OCI-LY7 (cell line): ENCODE data around the gene TPSB2. TPM values are rescaled to one million over a fixed set of nuclear protein-coding genes. Genes with fewer than 3 reads are reported as not detected.

Source experiments
- BruUV-seq: library from RNA; stranded (reverse); fragments of 400-500 nt; replicated peaks from 2 replicates; lab custom pipeline; 2021; lab: Mats Ljungman, UMichigan
- CTCF ChIA-PET: fragments of 300-600 bp; sonication (Branson Sonifier 250); formaldehyde crosslinking; loops from one replicate; lab custom pipeline; 2022; ENCODE audit warnings: antibody characterized with exemption; ENCODE audit not compliant: unreplicated experiment; lab: Charles Lee
- POLR2A ChIA-PET: fragments of 300-600 bp; sonication (Branson Sonifier 250); formaldehyde crosslinking; loops from one replicate; lab custom pipeline; 2022; ENCODE audit warnings: antibody characterized with exemption; lab: Charles Lee
- DNase-seq: peaks from one replicate; pipeline ENCODE4 v3.0.0-alpha.2; 2015; ENCODE audit warnings: low spot score
- H2AFZ ChIP-seq: fragments of 200-600 bp; sonication (generic), shearing (Covaris generic); 2 replicates; pipeline ENCODE4 v1.6.1; 2014; ENCODE audit warnings: mild to moderate bottlenecking, antibody characterized with exemption, low read length, moderate library complexity
- H3K27ac ChIP-seq: fragments of 200-600 bp; sonication (generic); 2 replicates; pipeline ENCODE4 v1.5.1; 2014; ENCODE audit warnings: mixed run types, low read depth, mild to moderate bottlenecking, moderate library complexity, low read length, inconsistent platforms; ENCODE audit not compliant: poor library complexity, severe bottlenecking
- H3K36me3 ChIP-seq: fragments of 200-600 bp; sonication (generic); 2 replicates; pipeline ENCODE4 v1.6.1; 2014; ENCODE audit warnings: mild to moderate bottlenecking, antibody characterized with exemption, low read length, moderate library complexity, mixed read lengths; ENCODE audit not compliant: insufficient read depth
- H3K4me1 ChIP-seq: fragments of 200-600 bp; sonication (generic); 2 replicates; pipeline ENCODE4 v1.5.1; 2014; ENCODE audit warnings: mild to moderate bottlenecking, low read length; ENCODE audit not compliant: insufficient read depth, poor library complexity, severe bottlenecking
- H3K4me2 ChIP-seq: fragments of 200-600 bp; sonication (generic); 2 replicates; pipeline ENCODE4 v1.6.1; 2014; ENCODE audit warnings: mild to moderate bottlenecking, low read length
- H3K4me3 ChIP-seq: fragments of 200-600 bp; sonication (generic); 2 replicates; pipeline ENCODE4 v1.5.1; 2014; ENCODE audit warnings: mild to moderate bottlenecking, low read depth, low read length; ENCODE audit not compliant: poor library complexity, severe bottlenecking
- H3K79me2 ChIP-seq: fragments of 200-600 bp; sonication (generic); 2 replicates; pipeline ENCODE4 v1.6.1; 2016; ENCODE audit warnings: low read depth, mild to moderate bottlenecking, low read length, moderate library complexity, mixed read lengths; ENCODE audit not compliant: insufficient read depth
- H3K9me2 ChIP-seq: fragments of 200-600 bp; sonication (generic); 2 replicates; pipeline ENCODE4 v1.6.1; 2016; ENCODE audit warnings: mild to moderate bottlenecking, low read length, mixed read lengths; ENCODE audit not compliant: insufficient read depth
- H3K9me3 ChIP-seq: fragments of 200-600 bp; sonication (generic); 2 replicates; pipeline ENCODE4 v1.6.1; 2014; ENCODE audit warnings: mild to moderate bottlenecking, mixed run types, low read length, mixed read lengths
- H4K20me1 ChIP-seq: fragments of 200-600 bp; sonication (generic); 2 replicates; pipeline ENCODE4 v1.6.1; 2014; ENCODE audit warnings: mild to moderate bottlenecking, antibody characterized with exemption, low read length, moderate library complexity, mixed read lengths; ENCODE audit not compliant: insufficient read depth
- EZH2phosphoT487 ChIP-seq: fragments of 200-600 bp; sonication (generic); IDR thresholded peaks from 2 replicates; pipeline ENCODE4 v1.6.1; 2018; ENCODE audit warnings: low read depth, borderline replicate concordance, mild to moderate bottlenecking, mixed run types, antibody characterized with exemption, low read length, moderate library complexity, mixed read lengths
- intact Hi-C: fragments of 100-400 bp; cut with micrococcal nuclease; formaldehyde crosslinking; loops from one replicate; pipeline ENCODE4 v1.10.0; 2022; ENCODE audit not compliant: unreplicated experiment
- total RNA-seq, 2 experiments: library from RNA; depleted of rRNA in 1 of 2; stranded (reverse); fragments of >200 nt in 1 of 2; shearing (Covaris generic) in 1 of 2; gene quantifications; 2 replicates each; pipeline ENCODE4 v1.2.3, GENCODE V29; 2014 to 2022
- TF ChIP-seq, protein P1 (sequence below): fragments of 200-600 bp; sonication (generic); conservative IDR thresholded peaks from 2 replicates; pipeline ENCODE4 v1.5.1; 2014; ENCODE audit warnings: mild to moderate bottlenecking, antibody characterized with exemption, low read length, moderate library complexity, mixed read lengths

Gene TPSB2
- total RNA-seq, 2 experiments from 2014 or later: not detected

GRCh38 chr16:1265090-1265630, 35.2 kb upstream of the TPSB2 start:
- CTCF ChIA-PET: no interaction called here
- Histone ChIP-seq H3K4me1 (no peaks in the 10 kb centered on the region), H2AFZ (no peak overlapping the region), H3K9me3 (no peaks in the 10 kb centered on the region), H3K79me2 (no peaks in the 10 kb centered on the region), H3K36me3 (no peaks in the 10 kb centered on the region), H4K20me1 (no peaks in the 10 kb centered on the region), H3K9me2 (no peaks in the 10 kb centered on the region), H3K4me3 (no peak overlapping the region), H3K27ac (no peak overlapping the region), H3K4me2 (no peak overlapping the region)
- BruUV-seq: no TSS peak
- POLR2A ChIA-PET: no interaction called here
- TF ChIP-seq, protein P1, sequence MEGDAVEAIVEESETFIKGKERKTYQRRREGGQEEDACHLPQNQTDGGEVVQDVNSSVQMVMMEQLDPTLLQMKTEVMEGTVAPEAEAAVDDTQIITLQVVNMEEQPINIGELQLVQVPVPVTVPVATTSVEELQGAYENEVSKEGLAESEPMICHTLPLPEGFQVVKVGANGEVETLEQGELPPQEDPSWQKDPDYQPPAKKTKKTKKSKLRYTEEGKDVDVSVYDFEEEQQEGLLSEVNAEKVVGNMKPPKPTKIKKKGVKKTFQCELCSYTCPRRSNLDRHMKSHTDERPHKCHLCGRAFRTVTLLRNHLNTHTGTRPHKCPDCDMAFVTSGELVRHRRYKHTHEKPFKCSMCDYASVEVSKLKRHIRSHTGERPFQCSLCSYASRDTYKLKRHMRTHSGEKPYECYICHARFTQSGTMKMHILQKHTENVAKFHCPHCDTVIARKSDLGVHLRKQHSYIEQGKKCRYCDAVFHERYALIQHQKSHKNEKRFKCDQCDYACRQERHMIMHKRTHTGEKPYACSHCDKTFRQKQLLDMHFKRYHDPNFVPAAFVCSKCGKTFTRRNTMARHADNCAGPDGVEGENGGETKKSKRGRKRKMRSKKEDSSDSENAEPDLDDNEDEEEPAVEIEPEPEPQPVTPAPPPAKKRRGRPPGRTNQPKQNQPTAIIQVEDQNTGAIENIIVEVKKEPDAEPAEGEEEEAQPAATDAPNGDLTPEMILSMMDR: no peak
- no peak for TF ChIP-seq EZH2phosphoT487
- no peak for DNase-seq
- intact Hi-C loops: no loop called here

DNA sequence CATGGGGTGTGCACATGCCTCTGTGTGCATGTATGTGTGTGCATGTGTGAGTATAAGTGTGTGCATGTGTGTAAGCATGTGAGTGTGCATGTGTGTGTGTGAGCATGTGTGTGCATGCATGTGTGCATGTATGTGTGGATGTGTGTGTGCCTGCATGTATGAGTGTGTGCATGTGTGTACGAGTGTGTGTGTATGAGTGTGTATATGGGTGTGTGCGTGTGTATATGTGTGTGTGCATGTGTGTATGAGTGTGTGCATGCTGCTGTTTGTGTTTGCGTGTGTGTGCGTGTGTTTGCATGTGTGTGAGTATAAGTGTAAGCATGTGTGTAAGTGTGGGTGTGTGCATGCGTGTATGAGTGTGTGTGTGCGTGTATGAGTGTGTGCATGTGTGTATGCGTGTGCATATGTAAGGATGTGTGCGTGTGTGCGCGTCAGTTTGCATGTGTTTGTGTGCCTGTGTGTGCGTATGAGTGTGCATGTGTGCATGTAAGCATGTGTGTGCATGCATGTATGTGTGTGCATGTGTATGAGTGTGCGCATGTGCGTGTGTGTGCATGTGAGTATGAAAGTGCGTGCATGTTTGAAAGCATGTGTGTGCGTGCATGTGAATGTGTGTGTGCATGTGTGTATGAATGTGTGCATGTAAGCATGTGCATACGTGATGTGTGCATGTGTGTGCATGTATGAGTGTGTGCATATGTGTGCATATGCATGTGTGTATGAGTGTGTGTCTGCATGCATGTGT, 34.5 kb upstream of the TPSB2 start:
- TF ChIP-seq, protein P1: no peak
- no peak for TF ChIP-seq EZH2phosphoT487
- H3K4me2 ChIP-seq: no peak overlapping the region
- no peaks in the 10 kb centered on the region for H3K79me2 ChIP-seq
- no peak overlapping the region for H2AFZ ChIP-seq
- H4K20me1 ChIP-seq: no peaks in the 10 kb centered on the region
- H3K4me1 ChIP-seq: no peaks in the 10 kb centered on the region
- no peaks in the 10 kb centered on the region for H3K9me3 ChIP-seq
- H3K9me2 ChIP-seq: no peaks in the 10 kb centered on the region
- H3K27ac ChIP-seq: no peak overlapping the region
- intact Hi-C loops: no loop called here
- DNase-seq: no peak
- ChIA-PET POLR2A (no interaction called here), CTCF (no interaction called here)
- H3K36me3 ChIP-seq: no peaks in the 10 kb centered on the region
- BruUV-seq: no TSS peak
- no peak overlapping the region for H3K4me3 ChIP-seq

DNA sequence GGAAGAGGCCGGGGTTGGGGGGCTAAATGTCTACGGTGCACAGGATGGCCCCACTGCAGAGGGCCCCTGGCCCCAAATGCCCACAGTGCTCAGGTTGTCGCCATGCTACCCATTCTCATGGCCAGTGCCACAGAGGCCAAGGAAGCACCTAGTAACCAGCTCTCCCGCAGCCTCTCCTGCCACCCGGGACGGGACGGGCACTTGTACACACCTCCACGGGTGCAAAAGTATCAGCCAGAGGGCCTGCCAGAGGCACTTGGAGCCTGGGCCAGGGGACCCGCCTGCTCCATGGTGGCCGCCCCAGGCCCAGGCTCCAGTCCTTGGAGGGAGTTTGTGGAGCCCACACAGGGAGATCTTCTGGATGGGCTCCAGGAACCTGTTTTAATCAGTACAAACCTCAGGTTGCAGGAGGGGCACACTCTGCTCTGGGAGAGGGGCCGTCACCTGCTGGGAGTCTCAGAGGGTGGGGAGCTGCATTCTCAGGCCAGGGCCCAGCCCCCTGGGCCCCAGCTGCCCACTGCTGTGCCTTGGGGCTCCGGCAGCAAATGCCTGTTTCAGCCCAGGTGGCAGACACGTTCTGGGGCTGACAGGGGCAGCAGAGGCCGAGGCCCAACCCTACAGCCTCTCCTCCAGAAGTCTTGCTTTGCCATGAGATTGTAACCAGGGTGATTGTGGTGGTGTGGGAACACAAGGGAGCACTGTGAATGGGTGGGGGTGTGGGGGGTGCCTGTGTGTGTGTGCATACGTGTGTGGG, 33.8 kb upstream of the TPSB2 start:
- Histone ChIP-seq H3K79me2 (no peaks in the 10 kb centered on the region), H3K4me1 (no peaks in the 10 kb centered on the region), H3K27ac (no peak overlapping the region), H3K9me3 (no peaks in the 10 kb centered on the region), H3K4me3 (no peak overlapping the region), H3K4me2 (no peak overlapping the region), H2AFZ (no peak overlapping the region), H4K20me1 (no peaks in the 10 kb centered on the region), H3K9me2 (no peaks in the 10 kb centered on the region), H3K36me3 (no peaks in the 10 kb centered on the region)
- POLR2A ChIA-PET: no interaction called here
- BruUV-seq: no TSS peak
- CTCF ChIA-PET: no interaction called here
- intact Hi-C loops: no loop called here
- TF ChIP-seq EZH2phosphoT487: no peak
- DNase-seq: no peak
